HCT116 (cell line): ENCODE data around the gene KMO.
A peak's percentile ranks its signal among the peaks of the same experiment; 100 is the strongest.

ENCODE experiments used
- ATF3 ChIP-seq: IDR thresholded peaks from 2 replicates; pipeline ENCODE4 v1.6.1; 2012
- CTCF ChIP-seq, 3 experiments: fragments of 200-600 bp in 1 of 3; sonication (generic) in 1 of 3; IDR thresholded peaks in 2 of 3; conservative IDR thresholded peaks in 1 of 3; 2 replicates each; pipeline ENCODE4 v1.5.1; 2012 to 2017; ENCODE audit warnings: low read depth in 2 of 3, low read length in 2 of 3, antibody characterized with exemption in 1 of 3, borderline replicate concordance in 1 of 3, control low read depth in 1 of 3, mild to moderate bottlenecking in 1 of 3, mixed read lengths in 1 of 3, mixed run types in 1 of 3, moderate library complexity in 1 of 3; ENCODE audit not compliant: insufficient read depth in 1 of 3
- ELF1 ChIP-seq: IDR thresholded peaks from 2 replicates; pipeline ENCODE4 v1.6.1; 2012; ENCODE audit warnings: low read depth, borderline replicate concordance
- EZH2 ChIP-seq: fragments of 200-600 bp; sonication (generic); IDR thresholded peaks from 2 replicates; pipeline ENCODE4 v1.6.1; 2017; ENCODE audit warnings: antibody characterized with exemption, mixed run types
- POLR2A ChIP-seq: IDR thresholded peaks from 2 replicates; pipeline ENCODE4 v1.7.0; 2011; ENCODE audit warnings: borderline replicate concordance; ENCODE audit not compliant: insufficient read depth, insufficient read length; ENCODE audit errors: extremely low read depth
- POLR2AphosphoS5 ChIP-seq: IDR thresholded peaks from 2 replicates; pipeline ENCODE4 v1.6.1; 2011; ENCODE audit warnings: mild to moderate bottlenecking, low read depth, low read length, moderate library complexity
- SIN3A ChIP-seq: IDR thresholded peaks from 2 replicates; pipeline ENCODE4 v1.6.1; 2012; ENCODE audit warnings: low read depth
- YY1 ChIP-seq: IDR thresholded peaks from 2 replicates; pipeline ENCODE4 v1.6.1; 2011; ENCODE audit warnings: low read length, low read depth, moderate library complexity, mild to moderate bottlenecking; ENCODE audit not compliant: insufficient replicate concordance; ENCODE audit errors: extremely low read depth
- TF ChIP-seq, protein P1 (sequence below): IDR thresholded peaks from 2 replicates; pipeline ENCODE4 v1.6.1; 2011; ENCODE audit warnings: mild to moderate bottlenecking, low read length, moderate library complexity; ENCODE audit not compliant: insufficient replicate concordance; ENCODE audit errors: extremely low read depth

- TF ChIP-seq ATF3 = no peak
- peak; percentile 15 to 61 (median 51); a peak in 4 of 6 replicates for TF ChIP-seq CTCF (IDR thresholded peaks at IDR 0.05 in 2 of 3, conservative IDR thresholded peaks at IDR 0.05 in 1 of 3; ENCODE audit: borderline replicate concordance in 1 of 3, insufficient read depth in 1 of 3, low read depth in 2 of 3, low read length in 2 of 3)
- TF ChIP-seq SIN3A = no peak
- TF ChIP-seq YY1 = no peak
- TF ChIP-seq, protein P1, sequence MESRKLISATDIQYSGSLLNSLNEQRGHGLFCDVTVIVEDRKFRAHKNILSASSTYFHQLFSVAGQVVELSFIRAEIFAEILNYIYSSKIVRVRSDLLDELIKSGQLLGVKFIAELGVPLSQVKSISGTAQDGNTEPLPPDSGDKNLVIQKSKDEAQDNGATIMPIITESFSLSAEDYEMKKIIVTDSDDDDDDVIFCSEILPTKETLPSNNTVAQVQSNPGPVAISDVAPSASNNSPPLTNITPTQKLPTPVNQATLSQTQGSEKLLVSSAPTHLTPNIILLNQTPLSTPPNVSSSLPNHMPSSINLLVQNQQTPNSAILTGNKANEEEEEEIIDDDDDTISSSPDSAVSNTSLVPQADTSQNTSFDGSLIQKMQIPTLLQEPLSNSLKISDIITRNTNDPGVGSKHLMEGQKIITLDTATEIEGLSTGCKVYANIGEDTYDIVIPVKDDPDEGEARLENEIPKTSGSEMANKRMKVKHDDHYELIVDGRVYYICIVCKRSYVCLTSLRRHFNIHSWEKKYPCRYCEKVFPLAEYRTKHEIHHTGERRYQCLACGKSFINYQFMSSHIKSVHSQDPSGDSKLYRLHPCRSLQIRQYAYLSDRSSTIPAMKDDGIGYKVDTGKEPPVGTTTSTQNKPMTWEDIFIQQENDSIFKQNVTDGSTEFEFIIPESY = no peak
- no peak for TF ChIP-seq ELF1
- TF ChIP-seq POLR2AphosphoS5 = no peak
- no peak for TF ChIP-seq POLR2A
- no peak for TF ChIP-seq EZH2
These were observed 46.6 kb upstream of the KMO start for GRCh38 chr1:241485554-241485992.
